ENCODE measurements around the gene ZNF546. TPM values are rescaled to one million over a fixed set of nuclear protein-coding genes. Genes with fewer than 3 reads are reported as not detected.

The ZNF546 gene
- total RNA-seq, 1 experiment from 2014 or later: 1.1 TPM

- no peak for TF ChIP-seq ZNF396 (CRISPR knock-in tag; IDR thresholded peaks at IDR 0.05; ENCODE audit: borderline replicate concordance)
- TF ChIP-seq ZNF423 (CRISPR knock-in tag; IDR thresholded peaks at IDR 0.05): no peak
- TF ChIP-seq, protein P1, sequence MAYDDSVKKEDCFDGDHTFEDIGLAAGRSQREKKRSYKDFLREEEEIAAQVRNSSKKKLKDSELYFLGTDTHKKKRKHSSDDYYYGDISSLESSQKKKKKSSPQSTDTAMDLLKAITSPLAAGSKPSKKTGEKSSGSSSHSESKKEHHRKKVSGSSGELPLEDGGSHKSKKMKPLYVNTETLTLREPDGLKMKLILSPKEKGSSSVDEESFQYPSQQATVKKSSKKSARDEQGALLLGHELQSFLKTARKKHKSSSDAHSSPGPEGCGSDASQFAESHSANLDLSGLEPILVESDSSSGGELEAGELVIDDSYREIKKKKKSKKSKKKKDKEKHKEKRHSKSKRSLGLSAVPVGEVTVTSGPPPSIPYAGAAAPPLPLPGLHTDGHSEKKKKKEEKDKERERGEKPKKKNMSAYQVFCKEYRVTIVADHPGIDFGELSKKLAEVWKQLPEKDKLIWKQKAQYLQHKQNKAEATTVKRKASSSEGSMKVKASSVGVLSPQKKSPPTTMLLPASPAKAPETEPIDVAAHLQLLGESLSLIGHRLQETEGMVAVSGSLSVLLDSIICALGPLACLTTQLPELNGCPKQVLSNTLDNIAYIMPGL (CRISPR knock-in tag; IDR thresholded peaks at IDR 0.05): no peak
These were observed 30.2 kb upstream of the ZNF546 start (continued) for GRCh38 chr19:39966617-39967016.

DNA sequence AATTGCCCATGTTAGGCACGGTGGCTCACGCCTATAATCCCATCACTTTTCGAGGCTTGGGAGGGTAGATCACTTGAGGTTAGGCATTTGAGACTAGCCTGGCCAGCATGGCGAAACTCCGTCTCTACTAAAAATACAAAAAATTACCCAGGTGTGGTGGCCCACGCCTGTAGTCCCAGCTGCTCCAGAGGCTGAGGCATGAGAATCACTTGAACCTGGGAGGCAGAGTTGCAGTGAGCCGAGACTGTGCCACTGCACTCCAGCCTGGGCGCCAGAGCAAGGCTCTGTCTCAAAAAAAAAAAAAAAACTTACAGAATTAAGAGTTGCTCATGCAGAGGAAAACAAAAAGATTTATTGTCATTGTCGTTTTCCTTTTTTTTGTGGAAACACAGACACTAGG, 29.3 kb upstream of the ZNF546 start:
- Mint-ChIP-seq H3K27me3 (ENCODE audit: low read depth) (no peaks in the 10 kb centered on the region), H3K36me3 (peaks cover 9% of the 10 kb centered on the region), H3K9me3 (no peaks in the 10 kb centered on the region), H3K4me3 (no peak overlapping the region), H3K27ac (no peak overlapping the region), H3K4me1 (peaks cover 25% of the 10 kb centered on the region)
- POLR2A ChIA-PET: no interaction called here
- TF ChIP-seq ZBTB21 (CRISPR knock-in tag; IDR thresholded peaks at IDR 0.05; ENCODE audit: borderline replicate concordance) (no peak), SOX15 (CRISPR knock-in tag; IDR thresholded peaks at IDR 0.05) (no peak), ZNF396 (CRISPR knock-in tag; IDR thresholded peaks at IDR 0.05; ENCODE audit: borderline replicate concordance) (no peak), OVOL2 (CRISPR knock-in tag; IDR thresholded peaks at IDR 0.05; ENCODE audit: borderline replicate concordance) (no peak), ESRRA (CRISPR knock-in tag; IDR thresholded peaks at IDR 0.05; ENCODE audit: borderline replicate concordance) (no peak), ELF4 (CRISPR knock-in tag; IDR thresholded peaks at IDR 0.05; ENCODE audit: low read depth) (no peak), E2F5 (CRISPR knock-in tag; IDR thresholded peaks at IDR 0.05) (no peak), NFYB (CRISPR knock-in tag; conservative IDR thresholded peaks at IDR 0.05; ENCODE audit: low read depth) (no peak), HMGA2 (CRISPR knock-in tag; IDR thresholded peaks at IDR 0.05) (no peak)
- TF ChIP-seq, protein P2, sequence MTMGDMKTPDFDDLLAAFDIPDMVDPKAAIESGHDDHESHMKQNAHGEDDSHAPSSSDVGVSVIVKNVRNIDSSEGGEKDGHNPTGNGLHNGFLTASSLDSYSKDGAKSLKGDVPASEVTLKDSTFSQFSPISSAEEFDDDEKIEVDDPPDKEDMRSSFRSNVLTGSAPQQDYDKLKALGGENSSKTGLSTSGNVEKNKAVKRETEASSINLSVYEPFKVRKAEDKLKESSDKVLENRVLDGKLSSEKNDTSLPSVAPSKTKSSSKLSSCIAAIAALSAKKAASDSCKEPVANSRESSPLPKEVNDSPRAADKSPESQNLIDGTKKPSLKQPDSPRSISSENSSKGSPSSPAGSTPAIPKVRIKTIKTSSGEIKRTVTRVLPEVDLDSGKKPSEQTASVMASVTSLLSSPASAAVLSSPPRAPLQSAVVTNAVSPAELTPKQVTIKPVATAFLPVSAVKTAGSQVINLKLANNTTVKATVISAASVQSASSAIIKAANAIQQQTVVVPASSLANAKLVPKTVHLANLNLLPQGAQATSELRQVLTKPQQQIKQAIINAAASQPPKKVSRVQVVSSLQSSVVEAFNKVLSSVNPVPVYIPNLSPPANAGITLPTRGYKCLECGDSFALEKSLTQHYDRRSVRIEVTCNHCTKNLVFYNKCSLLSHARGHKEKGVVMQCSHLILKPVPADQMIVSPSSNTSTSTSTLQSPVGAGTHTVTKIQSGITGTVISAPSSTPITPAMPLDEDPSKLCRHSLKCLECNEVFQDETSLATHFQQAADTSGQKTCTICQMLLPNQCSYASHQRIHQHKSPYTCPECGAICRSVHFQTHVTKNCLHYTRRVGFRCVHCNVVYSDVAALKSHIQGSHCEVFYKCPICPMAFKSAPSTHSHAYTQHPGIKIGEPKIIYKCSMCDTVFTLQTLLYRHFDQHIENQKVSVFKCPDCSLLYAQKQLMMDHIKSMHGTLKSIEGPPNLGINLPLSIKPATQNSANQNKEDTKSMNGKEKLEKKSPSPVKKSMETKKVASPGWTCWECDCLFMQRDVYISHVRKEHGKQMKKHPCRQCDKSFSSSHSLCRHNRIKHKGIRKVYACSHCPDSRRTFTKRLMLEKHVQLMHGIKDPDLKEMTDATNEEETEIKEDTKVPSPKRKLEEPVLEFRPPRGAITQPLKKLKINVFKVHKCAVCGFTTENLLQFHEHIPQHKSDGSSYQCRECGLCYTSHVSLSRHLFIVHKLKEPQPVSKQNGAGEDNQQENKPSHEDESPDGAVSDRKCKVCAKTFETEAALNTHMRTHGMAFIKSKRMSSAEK (CRISPR knock-in tag; IDR thresholded peaks at IDR 0.05; ENCODE audit: borderline replicate concordance): no peak
- DNase-seq (ENCODE audit: low spot score) (no peak), ATAC-seq (no peak)
- CTCF ChIA-PET: no interaction called here

- H3K27me3 Mint-ChIP-seq (ENCODE audit: low read depth): no peaks in the 10 kb centered on the region
- H3K9me3 Mint-ChIP-seq: no peaks in the 10 kb centered on the region
- ATAC-seq (no peak), DNase-seq (ENCODE audit: low spot score) (no peak)
- peaks cover 25% of the 10 kb centered on the region for H3K4me1 Mint-ChIP-seq
- peak overlapping the region; percentile 42; the same call in 1 of the 2 replicates for H3K27ac Mint-ChIP-seq
- ChIA-PET CTCF (interaction anchor here (2.6 kb wide), 1 partner anchor 176 kb away, joined by 19 read pairs; no protein-coding TSS in a partner anchor), POLR2A (no interaction called here)
- no peak for TF ChIP-seq ZBTB21 (CRISPR knock-in tag; IDR thresholded peaks at IDR 0.05; ENCODE audit: borderline replicate concordance)
- TF ChIP-seq ZNF416 (CRISPR knock-in tag; IDR thresholded peaks at IDR 0.05): no peak
- TF ChIP-seq, protein P3, sequence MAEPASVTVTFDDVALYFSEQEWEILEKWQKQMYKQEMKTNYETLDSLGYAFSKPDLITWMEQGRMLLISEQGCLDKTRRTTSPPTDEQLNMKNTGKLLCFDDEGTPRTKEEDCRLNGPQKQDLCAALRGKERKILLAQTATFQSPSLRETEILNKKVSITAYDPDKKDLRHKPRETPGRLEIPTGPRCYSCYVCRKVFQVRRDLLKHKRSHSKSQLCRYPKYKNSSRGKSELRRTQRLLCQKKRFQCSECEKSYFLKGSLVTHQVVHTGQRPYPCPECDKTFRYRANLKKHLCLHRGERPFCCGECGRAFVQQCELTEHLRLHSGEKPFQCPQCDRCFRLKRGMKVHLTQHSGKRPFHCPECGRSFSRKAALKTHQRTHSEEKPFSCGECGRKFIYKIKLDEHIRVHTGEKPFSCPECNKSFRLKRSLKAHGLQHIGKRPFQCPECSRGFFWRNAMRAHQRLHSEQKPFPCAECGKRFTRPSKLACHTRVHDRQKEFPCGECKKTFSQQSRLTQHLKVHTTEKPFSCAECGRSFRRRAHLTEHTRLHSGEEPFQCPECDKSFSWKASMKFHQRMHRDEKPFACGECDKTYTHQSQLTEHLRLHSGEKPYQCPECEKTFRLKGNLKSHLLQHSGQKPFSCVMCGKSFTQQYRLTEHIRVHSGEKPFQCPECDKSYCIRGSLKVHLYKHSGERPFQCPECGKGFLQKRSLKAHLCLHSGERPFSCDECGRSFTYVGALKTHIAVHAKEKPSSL (CRISPR knock-in tag; conservative IDR thresholded peaks at IDR 0.05): no peak
- no peak for TF ChIP-seq SP1 (CRISPR knock-in tag; conservative IDR thresholded peaks at IDR 0.05)
- no peak for TF ChIP-seq FOXP4 (CRISPR knock-in tag; IDR thresholded peaks at IDR 0.05)
- no peak for TF ChIP-seq ZNF219 (CRISPR knock-in tag; IDR thresholded peaks at IDR 0.05; ENCODE audit: borderline replicate concordance)
- no peak for TF ChIP-seq NR1H2 (CRISPR knock-in tag; IDR thresholded peaks at IDR 0.05)
- TF ChIP-seq TEAD1 (CRISPR knock-in tag; IDR thresholded peaks at IDR 0.05): no peak
- TF ChIP-seq NFE2L1 (CRISPR knock-in tag; IDR thresholded peaks at IDR 0.05): no peak
- H3K36me3 Mint-ChIP-seq: peaks cover 18% of the 10 kb centered on the region
- H3K4me3 Mint-ChIP-seq: peak overlapping the region; percentile 10; the same call in 1 of the 2 replicates
These were observed 28.1 kb upstream of the ZNF546 start for GRCh38 chr19:39968789-39969188.

Data from WTC11 (cell line).